ENCODE results near the gene GNAZ. TPM values are rescaled to one million over a fixed set of nuclear protein-coding genes. Genes with fewer than 3 reads are reported as not detected.
A peak's percentile ranks its signal among the peaks of the same experiment; 100 is the strongest.

Gene GNAZ
- total RNA-seq, 1 experiment from 2014 or later: 5.0 TPM

- H3K23me2 ChIP-seq (ENCODE audit: insufficient read length, low read depth, low read length, poor library complexity, severe bottlenecking): peaks cover under 1% of the 10 kb centered on the region
- H2BK20ac ChIP-seq (ENCODE audit: low read depth, low read length, poor library complexity, severe bottlenecking): no peak overlapping the region
- H3T11ph ChIP-seq (ENCODE audit: low read length): no peak overlapping the region
- Mint-ChIP-seq H3K36me3 (ENCODE audit: insufficient read depth in 1 of 3, low read depth in 3 of 3) (peaks cover 0 to 4% (median 0%) of the 10 kb centered on the region in 3 experiments; a peak in 3 of 7 replicates), H3K9me3 (no peaks in the 10 kb centered on the region), H3K27ac (peak overlapping the region in 1 of 3 experiments; percentile 63; a peak in 1 of 7 replicates), H3K27me3 (ENCODE audit: low read depth) (peaks cover 41% of the 10 kb centered on the region), H3K4me1 (peaks cover 26 to 27% of the 10 kb centered on the region in 2 experiments), H3K4me3 (no peak overlapping the region)
- no peak overlapping the region for H4K5ac ChIP-seq (ENCODE audit: insufficient read length, low read depth, low read length)
- H3K56ac ChIP-seq (ENCODE audit: insufficient read length, low read depth, low read length): no peak overlapping the region
- no CpG with 5 or more reads among the region's 6 CpGs for WGBS (ENCODE audit: extremely low coverage, insufficient read length, low lambda C conversion rate)
- peaks cover 3% of the 10 kb centered on the region; the same call in 1 of the 2 replicates for H3K4me1 ChIP-seq (ENCODE audit: insufficient read depth, low read length)
- no peak overlapping the region for H3K4me2 ChIP-seq (ENCODE audit: insufficient read depth, insufficient read length, low read length)
- no peak overlapping the region for H2BK120ac ChIP-seq (ENCODE audit: low read depth, low read length, poor library complexity, severe bottlenecking)
- no peaks in the 10 kb centered on the region for H3K9me3 ChIP-seq (ENCODE audit: control insufficient read depth, low read depth, low read length)
- H3K79me1 ChIP-seq (ENCODE audit: insufficient read depth, low read depth, low read length, poor library complexity, severe bottlenecking): no peaks in the 10 kb centered on the region
- H2AK5ac ChIP-seq (ENCODE audit: insufficient read length, low read length): no peak overlapping the region
- no peak overlapping the region for H2BK5ac ChIP-seq (ENCODE audit: insufficient read length, low read length)
- no peaks in the 10 kb centered on the region for H3K79me2 ChIP-seq (ENCODE audit: insufficient read depth, low read length)
- H2BK15ac ChIP-seq (ENCODE audit: low read depth, low read length): no peak overlapping the region
- H3K27me3 ChIP-seq (ENCODE audit: insufficient read depth, low read length): no peaks in the 10 kb centered on the region; the same call in 1 of the 2 replicates
- H3K23ac ChIP-seq (ENCODE audit: insufficient read length, low read depth, low read length): no peak overlapping the region
- no peak overlapping the region for H4K91ac ChIP-seq (ENCODE audit: insufficient read length, low read depth, low read length)
- no peak overlapping the region for H2BK12ac ChIP-seq (ENCODE audit: insufficient read length, low read depth, low read length)
- H3K9ac ChIP-seq (ENCODE audit: extremely low read depth, insufficient read length, low read length): no peak overlapping the region
- H4K8ac ChIP-seq (replicated peaks; ENCODE audit: insufficient read length, low read depth, low read length): no peak overlapping the region
- no peak overlapping the region for H3K14ac ChIP-seq (ENCODE audit: insufficient read depth, low read length)
- H3K4ac ChIP-seq (ENCODE audit: low read depth, low read length): no peak overlapping the region
- no peak for TF ChIP-seq CTCF (conservative IDR thresholded peaks at IDR 0.05)
- H4K20me1 ChIP-seq (ENCODE audit: control insufficient read depth, insufficient read depth, insufficient read length): no peaks in the 10 kb centered on the region
- H2AFZ ChIP-seq (ENCODE audit: low read length): no peak overlapping the region
- H3K18ac ChIP-seq (ENCODE audit: insufficient read length, low read depth, low read length): no peak overlapping the region
- no peak for DNase-seq
- no peak overlapping the region for H3K27ac ChIP-seq (ENCODE audit: insufficient read length, low read depth, low read length)
These were observed 80.4 kb downstream of the GNAZ start for GRCh38 chr22:23150762-23151161.
